Stimulated activated CD4-positive, alpha-beta T cell treated with anti-CD3 and anti-CD28 coated beads, TNF-alpha, amount 100 ng/mL, for 1 hour (primary cell): ENCODE measurements around the gene EFHB.
"Not testable (repeated sequence)": the region's sequence is repeated elsewhere in the genome, so short reads cannot be mapped to it uniquely, and the experiment has no call there.

ENCODE experiments used
- DNase-seq, 3 donors: peaks; one replicate each; pipeline ENCODE4 v3.0.0-alpha.2; 2020; ENCODE audit warnings: low read depth in 3 of 3, low spot score in 1 of 3

Gene EFHB

GRCh38 chr3:19932422-19932821 is 1.6 kb downstream of the EFHB start:
- no peak for DNase-seq

GRCh38 chr3:19931767-19932188 is 2.2 kb downstream of the EFHB start:
- DNase-seq: no peak

GRCh38 chr3:19931180-19931692 is 2.8 kb downstream of the EFHB start:
- no peak for DNase-seq

GRCh38 chr3:19920401-19921080 is 13.5 kb downstream of the EFHB start:
- DNase-seq: no peak

GRCh38 chr3:19917167-19917566 is 16.9 kb downstream of the EFHB start:
- DNase-seq: no peak

GRCh38 chr3:19911452-19911851 is 22.6 kb downstream of the EFHB start:
- no peak for DNase-seq

- DNase-seq: no peak
Measured at GRCh38 chr3:19907523-19907922, 26.5 kb downstream of the EFHB start.

- DNase-seq: no peak
Measured at GRCh38 chr3:19903649-19904048, 30.4 kb downstream of the EFHB start.

GRCh38 chr3:19901918-19902317 is 32.1 kb downstream of the EFHB start:
- no peak for DNase-seq

DNA sequence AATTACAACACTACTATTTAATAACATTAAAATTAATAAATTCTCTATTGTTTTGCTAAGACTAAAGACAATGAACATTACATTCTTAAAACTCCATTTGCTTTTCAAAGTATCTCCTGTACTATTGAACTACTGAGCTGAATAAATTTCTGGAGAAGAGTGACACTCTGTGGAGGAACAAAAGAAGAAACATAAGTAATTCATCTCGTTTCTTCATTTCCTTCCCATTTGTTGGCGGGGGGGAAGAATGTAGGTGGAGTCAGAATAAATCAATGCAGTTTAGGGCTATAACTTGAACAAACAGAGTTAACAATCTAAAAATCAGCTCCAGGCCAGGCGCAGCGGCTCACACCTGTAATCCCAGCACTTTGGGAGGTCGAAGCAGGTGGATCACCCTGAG is 32.7 kb downstream of the EFHB start:
- no peak for DNase-seq

- DNase-seq: not testable (repeated sequence)
Measured at GRCh38 chr3:19899833-19900232, 34.2 kb downstream of the EFHB start.

- no peak for DNase-seq
Measured at GRCh38 chr3:19899264-19899663, 34.8 kb downstream of the EFHB start.

GRCh38 chr3:19898721-19899120 is 35.3 kb downstream of the EFHB start:
- no peak for DNase-seq

DNA sequence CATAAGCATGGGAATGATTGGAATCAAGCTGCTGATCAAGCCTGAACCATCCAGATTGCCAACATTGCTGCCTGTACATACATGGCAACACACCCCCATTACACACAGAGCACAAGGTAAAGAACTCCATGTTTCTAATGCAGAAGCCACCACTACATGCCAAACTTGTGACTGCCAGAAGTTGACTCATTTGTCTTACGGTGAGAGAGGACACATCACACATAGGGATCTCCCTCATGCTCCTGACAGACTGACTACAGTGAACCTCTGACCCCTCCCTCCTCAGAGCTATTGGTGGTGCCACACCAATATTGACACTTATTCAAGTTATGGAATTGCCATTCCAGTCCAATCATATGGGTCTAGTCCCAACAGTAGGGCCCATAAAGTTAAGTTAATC is 42.3 kb downstream of the EFHB start:
- no peak for DNase-seq

DNA sequence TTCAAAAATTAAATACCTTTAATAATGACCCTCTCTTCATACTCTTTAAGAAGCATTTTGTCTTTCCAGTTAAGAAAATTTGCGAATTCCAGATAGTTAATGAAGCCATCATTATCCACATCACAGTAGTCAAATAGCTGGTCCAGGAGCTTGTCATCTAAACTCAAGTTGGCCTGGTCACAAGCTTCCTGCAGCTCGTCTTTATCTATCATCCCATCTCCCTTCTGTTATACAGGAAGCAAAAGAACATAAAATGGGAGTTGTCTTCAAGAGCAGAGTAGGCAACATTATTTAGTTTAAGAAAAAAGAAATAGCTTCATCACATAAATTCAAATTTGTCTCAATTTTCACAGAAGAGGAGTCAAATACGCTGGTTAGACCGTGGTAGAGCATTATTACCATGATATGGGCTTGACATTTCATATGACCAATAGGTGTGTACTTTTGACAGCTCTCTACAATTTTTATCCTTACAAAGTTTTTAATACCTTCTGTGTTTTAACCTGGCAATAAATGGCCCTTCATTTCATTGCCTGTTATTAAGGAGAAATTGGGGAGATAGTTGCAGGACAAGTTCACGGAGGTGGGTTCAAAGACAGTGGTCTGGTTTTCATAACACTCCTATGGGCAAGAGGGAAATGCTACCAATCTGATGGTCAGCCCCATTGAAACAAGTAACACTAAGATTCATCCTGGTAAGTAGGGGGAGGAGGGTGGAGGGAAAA is 45.4 kb downstream of the EFHB start:
- no peak for DNase-seq

GRCh38 chr3:19887122-19887521 is 46.9 kb downstream of the EFHB start:
- not testable (repeated sequence) for DNase-seq

DNA sequence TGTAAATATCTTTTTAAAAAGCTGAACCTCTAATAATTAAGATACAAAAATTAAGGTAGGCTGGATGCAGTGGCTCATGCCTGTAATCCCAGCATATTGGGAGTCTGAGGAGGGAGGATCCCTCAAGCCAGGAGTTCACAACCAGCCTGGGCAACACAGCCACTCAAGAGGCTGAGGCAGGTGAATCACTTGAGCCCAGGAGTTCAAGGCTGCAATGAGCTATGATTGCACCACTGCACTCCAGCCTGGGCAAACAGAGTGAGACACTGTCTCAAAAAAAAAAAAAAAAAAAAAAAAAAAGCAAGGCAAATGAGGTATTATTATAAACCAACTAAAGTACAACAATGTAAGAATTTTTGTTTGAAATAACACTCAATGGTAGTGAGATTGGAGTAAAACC is 47.6 kb downstream of the EFHB start:
- no peak for DNase-seq

DNA sequence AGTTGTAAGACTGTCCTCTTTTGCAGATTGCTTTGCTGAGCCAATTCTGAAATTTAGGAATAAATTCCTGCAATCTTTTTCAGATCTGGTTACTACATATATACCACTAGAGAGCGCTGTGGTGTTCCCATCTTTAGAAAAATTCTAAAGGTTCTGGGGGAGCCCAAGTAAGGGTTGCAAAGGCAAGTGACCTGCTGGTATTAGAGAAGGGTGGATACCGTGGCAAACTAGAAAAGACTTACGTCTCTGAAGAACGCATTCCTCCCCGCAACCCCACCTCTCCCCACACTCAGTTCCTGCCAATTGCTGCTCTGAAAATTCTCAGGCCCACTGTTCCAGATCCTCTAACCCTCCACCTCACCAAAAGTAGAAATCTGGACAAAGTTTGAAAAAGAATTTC is 48.5 kb downstream of the EFHB start:
- DNase-seq: no peak

DNA sequence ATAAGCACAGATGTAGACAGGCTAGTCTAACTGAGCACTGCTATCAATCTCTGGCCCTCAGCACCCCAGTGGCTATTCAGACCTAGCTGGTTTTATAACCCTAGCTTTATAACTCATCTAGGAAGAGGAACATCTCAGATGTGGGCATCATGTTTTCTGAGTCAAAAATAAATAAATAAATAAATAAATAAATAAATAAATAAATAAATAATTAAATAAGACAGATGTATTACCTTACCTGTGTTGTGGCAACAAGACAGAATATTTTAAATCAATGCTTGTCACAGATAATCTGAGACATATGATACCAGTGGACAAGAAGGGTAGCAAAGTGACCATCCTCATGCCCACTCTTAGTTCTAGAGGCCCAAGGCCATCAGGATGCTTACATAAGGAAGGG is 52.2 kb downstream of the EFHB start:
- no peak for DNase-seq

GRCh38 chr3:19881036-19881435 is 53.0 kb downstream of the EFHB start:
- DNase-seq: no peak

DNA sequence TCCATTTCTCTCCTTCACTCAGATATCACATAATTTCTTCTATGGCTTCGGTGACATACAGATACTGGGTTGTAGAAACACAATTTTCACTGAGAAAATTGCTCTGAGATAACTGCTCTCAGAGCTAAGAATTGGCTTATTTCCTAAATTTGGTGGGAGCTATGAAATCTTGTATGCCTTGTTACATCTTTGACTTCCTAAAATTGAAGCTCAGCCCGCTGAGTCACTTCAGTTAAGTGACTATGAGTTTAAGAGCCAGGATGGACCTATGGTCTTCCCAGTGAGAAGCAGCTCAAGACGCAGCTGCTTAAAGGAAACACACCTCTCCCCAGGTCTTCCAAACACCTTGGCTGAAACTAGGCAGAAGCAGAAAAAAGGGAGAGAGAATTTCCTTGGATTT is 56.4 kb downstream of the EFHB start:
- no peak for DNase-seq

GRCh38 chr3:19866751-19867347 is 67.2 kb downstream of the EFHB start:
- DNase-seq: no peak
